NCI-H524 treated with DMSO at 0.1 percent for 48 hours (cell line): ENCODE results near the gene MYEF2.
A peak's percentile ranks its signal among the peaks of the same experiment; 100 is the strongest.

ENCODE experiments used
- DNase-seq: peaks from one replicate; lab custom pipeline; 2025; lab: John Stamatoyannopoulos, UW

Gene MYEF2, protein sequence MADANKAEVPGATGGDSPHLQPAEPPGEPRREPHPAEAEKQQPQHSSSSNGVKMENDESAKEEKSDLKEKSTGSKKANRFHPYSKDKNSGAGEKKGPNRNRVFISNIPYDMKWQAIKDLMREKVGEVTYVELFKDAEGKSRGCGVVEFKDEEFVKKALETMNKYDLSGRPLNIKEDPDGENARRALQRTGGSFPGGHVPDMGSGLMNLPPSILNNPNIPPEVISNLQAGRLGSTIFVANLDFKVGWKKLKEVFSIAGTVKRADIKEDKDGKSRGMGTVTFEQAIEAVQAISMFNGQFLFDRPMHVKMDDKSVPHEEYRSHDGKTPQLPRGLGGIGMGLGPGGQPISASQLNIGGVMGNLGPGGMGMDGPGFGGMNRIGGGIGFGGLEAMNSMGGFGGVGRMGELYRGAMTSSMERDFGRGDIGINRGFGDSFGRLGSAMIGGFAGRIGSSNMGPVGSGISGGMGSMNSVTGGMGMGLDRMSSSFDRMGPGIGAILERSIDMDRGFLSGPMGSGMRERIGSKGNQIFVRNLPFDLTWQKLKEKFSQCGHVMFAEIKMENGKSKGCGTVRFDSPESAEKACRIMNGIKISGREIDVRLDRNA

DNA sequence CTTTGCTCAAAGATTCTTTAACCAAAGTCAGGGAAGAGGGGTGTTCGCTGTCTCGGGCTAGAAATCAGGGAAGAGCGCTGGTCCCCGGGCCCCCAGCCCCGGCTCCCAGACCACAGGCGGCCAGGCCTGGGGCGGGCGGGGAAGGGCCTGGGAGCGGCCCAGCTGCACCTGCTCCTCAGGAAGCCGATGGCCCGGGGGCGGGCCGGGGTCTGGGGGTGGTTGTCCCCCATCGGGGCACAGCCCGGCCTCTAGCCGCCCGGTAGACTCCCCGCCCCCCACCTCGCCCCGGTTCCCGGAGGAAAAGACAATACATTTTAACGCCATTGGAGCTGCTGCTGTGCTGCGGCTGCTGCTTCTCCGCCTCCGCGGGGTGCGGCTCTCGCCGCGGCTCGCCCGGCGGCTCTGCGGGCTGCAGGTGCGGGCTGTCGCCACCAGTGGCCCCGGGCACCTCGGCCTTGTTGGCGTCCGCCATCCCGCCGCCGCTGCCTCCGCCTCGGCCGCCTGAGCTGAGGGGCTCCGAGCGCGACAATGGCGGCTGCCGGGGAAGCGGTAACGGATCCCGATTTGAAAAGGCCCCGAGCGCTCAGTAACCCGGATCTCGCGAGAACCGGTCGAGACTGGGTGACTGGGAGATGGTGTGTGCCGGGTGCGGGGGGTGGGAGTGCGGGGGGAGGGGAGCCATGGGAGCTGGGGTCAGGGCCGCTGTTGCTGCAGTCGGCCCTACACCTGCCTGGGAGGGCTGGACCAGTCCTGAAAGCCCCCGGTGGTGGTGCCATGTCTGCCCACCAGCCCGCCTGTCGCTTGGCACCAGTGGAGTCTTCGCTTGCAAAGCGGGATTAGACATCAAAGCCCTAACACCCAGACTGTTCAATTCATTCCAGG is at the start of gene MYEF2:
Gene MYEF2, minus strand, starts transcription at position 530 of the 882 bp plus-strand sequence. Its CDS starts 58 bp downstream, at position 472.
- peak; percentile 38 for DNase-seq

DNA sequence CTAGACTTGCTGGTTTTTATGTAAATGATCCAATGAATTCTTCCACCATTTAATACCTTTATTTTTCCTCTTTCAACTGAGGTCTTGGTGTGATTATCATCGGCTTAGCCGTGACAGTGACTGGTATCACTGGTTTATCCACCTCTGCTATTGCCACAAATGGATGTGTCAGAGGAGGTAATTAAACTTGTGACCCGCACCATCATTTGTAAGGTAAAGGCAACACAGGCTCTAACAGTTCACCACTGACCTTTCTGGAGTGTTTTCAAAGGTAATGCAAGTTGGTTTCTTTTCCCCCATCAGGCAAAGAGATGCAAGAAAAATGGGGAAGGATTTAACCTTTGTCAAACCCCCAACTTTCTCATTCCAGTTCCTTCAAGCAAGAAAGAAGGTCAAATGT is 47.7 kb upstream of the MYEF2 start:
- DNase-seq, result no peak

DNA sequence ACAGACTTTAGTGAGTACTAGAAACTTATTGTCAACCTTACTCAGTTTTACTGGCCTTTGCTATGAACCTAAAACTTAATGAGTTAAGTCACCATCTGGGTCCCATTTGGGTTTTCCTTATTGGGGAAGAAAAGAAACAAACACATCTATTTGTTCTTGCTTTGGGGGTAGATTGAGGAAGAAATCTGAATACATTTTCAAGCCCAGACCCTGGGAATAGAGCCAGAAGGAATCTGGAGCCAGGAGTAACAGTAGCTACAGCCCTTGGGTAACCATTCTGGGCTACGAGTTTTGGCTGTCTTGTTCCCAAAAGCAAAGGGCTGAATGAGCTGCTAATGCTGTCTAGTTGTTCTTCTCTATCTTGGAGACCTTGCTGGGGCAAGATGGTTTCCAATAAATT is 44.5 kb upstream of the MYEF2 start:
- no peak for DNase-seq

DNA sequence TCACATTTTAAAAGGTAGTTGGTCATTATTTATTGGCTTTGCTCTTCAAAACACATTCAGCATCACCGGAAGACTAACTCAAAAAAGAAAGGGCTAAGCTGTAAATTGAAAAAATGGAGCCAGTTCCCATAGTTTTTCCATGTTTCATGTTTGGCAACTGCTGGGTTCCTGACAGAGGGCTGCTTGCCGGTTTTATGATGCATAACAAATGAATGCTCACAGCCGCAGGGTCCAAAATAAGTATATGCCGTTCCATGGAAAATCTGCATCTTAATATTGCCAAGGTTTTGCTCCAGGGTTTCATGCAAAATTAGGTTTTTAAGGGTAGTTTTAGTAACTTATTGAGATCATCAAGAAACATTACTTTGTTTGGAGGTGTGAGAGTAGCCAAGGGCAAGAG is 43.8 kb upstream of the MYEF2 start:
- no peak for DNase-seq

DNA sequence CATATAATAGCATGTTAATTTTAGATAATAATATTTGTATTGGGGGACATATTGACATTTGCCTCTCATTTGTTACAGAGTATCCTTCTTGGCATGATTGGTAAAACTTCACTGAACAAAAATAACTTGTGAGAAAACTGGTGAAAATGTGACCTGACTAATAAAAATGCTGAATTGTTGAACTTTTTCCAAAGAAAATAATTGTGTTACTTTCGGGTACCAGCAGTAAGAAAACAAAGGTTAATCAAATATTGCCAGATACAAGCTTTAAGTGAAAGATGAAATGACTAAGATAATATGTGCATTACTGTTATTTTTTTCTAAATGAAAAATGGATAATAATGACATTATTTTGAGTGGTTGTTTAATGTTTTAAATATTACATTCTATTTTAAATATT is 43.2 kb upstream of the MYEF2 start:
- no peak for DNase-seq

DNA sequence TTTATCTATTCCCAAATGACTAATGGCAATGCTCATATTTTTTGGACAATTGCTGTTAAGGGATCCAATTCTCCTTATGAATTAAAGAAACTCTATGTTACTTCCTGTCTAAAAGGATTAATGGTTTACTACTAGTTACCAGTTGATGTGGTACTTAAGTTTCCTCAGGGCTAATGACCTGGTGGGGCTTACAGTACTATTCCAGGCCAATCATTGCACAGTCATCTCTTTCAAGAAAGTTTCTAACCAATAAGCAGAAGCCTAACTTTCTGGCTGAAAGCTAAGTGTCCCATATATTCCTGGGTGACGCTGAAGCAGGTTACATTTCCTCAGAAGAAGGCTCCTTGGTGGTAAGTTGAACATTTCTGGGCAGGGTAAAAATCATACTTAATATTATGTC is 27.9 kb upstream of the MYEF2 start, which contains the start of gene SLC12A1:
Gene SLC12A1, plus strand, starts transcription at position 322 of the 400 bp plus-strand sequence. CDS start 1,418 bp downstream, outside the sequence.
- no peak for DNase-seq

DNA sequence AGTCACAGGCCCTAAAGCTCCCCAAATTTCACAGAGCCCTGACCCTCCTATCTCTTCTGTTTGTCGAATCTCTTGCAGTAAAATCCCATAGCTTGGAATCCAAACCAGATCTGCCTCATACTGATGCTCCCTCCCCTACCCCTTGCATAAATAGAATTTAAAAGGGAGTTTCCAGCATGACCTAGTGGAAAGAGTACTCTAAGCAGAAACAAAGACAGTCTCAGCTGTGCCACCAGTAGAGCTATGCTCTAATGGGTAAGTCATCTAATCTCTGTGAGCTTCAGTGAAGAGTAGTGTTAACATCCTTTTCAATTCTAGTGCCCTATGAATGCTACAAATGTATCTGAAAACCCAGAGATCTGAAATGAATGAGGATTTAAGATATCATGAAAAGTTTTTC is 24.0 kb upstream of the MYEF2 start:
- no peak for DNase-seq

DNA sequence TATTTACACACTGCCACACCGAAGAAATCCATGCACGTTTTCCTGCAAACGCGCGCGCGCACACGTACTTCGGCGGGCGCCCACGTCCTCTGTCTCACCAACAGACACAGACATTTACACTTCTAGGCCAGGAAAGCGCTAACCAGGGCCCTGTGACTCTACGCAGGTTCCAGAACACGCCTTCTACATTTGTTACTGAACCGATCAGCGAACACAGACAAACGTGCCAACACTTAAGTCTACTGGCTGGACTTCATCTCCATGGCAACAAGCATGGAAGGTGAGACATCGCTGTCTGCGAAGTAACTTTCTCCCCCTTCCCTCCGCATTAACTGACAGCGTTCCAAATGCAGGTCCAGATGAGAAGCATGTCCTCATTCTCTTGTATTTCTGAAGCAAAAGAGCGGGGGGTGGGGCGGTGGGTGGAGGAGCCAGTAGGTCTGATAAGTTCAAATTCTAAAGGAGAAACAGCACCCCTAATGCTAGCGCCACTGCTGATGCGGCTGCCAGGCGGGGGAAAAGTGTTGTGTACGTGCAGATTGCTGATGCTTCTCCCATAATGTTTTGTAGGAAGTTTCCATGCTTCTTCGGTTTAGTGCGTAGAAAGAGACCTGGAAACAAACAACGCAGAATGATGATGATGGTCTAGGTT is 13.6 kb upstream of the MYEF2 start, which contains the start of gene CTXN2:
Gene CTXN2, plus strand, starts transcription at position 92 of the 652 bp plus-strand sequence. CDS start 9,636 bp downstream, outside the sequence.
- peak; percentile 52 for DNase-seq

DNA sequence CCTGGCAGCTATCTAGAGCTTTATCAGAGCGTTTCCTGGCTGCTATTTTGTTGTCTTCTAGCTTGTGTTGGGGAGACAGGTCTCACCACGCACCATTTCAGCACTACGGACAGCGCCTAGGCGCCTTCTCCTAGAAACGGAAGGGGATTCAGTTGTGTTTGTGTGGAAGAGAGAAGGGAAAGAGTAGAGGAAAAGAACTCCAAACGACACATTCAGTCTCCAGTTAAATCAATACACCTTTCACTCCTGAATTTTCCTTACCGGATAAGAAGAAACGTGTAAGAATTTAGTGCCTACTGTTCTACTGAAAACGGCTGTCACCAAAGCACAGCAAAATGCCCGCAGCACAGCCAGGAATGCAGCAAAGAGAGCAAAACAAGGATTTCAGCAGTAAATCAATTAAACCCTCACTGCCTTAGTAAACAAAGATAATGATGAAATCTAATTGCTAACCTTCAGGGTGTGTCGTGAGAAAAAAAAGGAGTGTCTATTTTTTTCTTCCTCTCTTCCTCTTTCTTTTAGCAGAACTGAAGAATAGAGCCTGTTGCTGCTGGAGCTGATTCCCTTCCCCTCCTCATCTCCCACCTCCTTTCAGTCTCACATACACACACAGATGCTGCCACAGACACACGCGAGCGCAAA is 13.0 kb upstream of the MYEF2 start:
- no peak for DNase-seq

DNA sequence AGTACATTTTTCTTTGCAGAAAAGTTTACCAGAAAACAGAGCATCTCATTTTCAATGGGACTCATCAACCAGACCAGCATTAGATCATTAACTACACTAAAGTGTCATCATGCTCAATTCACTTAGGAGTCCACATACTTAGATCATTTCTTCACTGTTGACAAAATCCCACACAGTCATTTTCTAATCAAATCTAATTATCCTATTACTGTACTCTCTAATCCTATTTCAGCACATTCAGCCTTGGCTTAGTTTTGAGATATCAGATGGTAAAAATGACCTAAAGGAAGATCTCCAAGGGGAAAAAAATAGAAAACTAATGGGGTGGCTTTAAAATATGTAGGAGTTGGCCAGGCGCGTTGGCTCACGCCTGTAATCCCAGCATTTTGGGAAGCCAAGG is 8.2 kb upstream of the MYEF2 start:
- DNase-seq, result no peak

DNA sequence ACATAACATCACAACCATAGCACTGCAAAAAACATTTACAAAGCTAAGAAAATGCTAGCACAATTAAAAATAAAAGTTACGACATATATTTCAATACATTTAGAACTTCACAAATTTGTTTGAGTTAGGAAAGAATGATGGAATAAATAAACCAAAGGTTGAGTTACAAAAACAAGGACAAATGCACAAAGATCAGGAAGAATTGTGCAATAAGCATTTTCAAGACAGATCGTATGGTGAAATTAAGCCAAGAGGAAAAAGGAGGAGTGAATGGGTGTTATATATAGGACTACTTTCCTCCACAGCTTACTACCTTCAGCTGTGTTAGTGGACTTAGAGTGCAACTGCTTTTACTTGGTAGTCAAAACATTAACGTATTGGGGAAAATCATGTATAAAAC is 7.4 kb upstream of the MYEF2 start:
- no peak for DNase-seq

DNA sequence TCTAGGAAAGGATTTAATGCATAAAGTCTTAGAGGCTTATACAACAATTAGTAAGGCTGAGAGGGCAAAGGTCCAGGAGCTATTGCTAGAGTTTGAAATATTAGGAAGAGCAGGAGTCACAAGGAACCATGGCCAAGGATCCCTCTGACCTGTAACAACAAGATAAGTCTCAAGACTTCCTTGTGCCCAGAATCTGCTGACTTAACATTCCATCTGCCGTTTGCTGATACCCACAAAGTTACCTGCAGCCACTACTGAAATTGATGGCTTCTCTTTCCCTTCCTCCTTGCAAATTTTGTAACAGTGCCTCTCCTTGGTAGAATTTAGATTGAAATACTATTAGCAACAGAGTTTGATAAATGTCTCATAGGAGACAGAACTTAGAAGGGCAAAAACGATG is 4.7 kb upstream of the MYEF2 start:
- DNase-seq, result no peak

DNA sequence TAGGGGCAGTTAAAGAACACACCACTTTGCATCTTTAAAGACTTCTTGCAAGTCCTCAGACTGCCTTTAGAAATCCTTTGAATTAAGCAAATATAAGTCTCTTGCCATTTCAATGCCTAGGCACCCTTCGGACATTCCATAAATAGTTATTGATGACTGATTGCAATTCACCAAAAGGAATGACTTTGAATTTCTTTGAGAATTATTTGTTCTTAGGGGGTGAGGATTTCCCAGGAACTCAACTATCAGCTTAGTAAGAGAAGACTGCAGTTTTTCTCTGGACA is 495 bp upstream of the MYEF2 start:
- DNase-seq, result no peak

DNA sequence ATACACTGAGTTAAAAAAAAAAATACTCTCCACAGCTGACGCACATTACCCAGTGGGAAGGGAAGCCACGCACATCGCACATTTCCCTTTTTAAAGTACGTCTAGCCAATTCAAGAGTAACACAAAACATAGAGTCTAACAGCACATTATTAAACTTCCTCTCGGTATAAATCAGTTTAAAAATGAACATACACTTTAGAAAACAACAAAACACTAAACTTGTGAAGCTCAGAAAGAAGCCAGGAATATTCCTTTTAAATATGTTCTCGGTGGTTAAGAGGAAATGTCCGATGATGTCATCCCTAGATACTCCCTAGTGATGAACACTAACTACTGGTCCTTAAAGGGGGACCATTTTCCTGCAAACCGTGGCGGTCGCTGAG is 721 bp downstream of the MYEF2 start:
- peak; percentile 28 for DNase-seq

DNA sequence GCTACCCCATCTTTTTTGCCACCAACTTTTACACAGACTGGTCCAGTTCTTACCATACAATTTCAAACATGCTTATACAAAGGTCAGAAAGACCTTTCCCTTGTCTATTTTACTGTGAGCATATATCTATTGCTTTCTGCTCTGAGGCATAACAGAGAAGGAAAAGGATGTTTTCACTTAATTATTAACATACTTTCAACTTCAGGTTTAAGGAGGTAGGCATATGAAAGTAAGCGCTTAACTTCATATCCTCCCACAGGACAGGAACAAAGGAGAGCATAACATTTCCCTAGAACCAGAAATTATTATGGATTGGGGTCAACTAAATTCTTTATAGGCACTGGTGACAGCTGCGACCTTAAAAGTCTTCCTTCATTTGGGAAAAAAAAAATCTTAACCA is 1.1 kb downstream of the MYEF2 start:
- no peak for DNase-seq

DNA sequence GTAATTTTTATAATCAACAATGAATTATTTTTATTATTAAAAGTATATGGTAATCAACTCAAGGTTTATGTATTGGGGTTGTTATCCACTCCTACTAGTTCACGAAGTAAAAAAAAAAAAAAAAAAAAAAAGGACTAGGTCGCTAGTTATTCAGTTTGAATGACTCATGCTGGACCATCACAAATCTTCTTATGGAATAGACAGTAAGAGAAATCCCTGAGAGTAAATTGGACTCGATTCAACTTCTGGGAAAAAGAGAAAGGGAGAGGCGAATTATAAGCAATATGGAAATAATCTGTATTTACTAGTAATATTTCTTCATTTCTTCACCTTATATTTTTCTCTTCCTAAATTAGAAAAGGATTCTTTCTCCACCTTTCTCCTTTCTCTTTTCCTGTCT is 2.0 kb downstream of the MYEF2 start:
- DNase-seq, result no peak

DNA sequence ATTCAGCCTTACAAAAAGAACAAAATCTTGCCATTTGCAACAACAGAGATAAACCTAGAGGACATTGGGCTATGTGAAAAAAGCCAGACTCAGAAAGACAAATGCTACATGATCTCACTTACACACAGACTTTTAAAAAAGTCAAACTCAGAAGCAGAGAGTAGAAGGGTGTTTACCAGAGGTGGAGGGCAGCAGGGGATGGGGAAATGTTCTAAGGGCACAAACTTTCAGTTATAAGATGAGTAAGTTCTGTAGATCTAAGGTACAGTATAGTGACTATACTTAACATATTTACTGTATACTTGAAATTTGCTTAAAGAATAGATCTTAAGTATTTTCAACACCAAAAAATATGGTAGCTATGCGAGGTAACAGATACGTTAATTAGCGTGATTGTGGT is 3.0 kb downstream of the MYEF2 start:
- DNase-seq, result no peak

DNA sequence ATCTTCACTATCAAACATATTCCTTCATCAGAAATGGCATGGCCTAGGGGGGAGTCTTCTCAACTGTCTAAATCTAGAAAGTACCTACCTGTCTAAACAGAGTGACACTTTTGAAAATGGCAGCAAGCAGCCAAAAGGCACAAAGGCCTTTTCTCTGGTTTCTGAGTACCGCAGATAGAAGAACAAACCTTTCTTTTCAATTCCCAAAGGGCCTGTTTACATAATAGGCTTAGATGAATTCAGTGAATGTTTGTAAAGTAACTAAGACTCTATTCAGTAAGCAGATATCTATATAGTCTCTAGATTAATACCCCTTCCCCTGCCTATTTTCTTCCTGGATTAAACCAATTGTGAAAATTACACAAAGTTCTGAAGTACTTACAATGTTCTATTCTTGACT is 7.1 kb downstream of the MYEF2 start:
- DNase-seq, result no peak

DNA sequence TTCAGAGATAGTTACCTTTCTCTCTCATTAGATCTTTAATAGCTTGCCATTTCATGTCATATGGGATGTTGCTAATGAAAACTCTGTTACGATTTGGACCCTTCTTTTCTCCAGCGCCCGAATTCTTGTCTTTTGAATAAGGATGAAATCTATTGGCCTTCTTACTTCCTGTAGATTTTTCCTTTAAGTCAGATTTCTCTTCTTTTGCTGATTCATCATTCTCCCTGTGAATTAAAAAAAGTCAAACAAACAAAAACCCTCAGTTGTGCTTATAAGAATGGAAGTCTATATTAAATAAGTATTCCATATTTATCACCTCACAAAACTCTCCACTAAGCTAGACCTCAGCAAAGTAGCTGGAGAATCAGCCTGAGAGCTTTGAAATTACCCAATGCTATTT is 9.5 kb downstream of the MYEF2 start:
- no peak for DNase-seq

DNA sequence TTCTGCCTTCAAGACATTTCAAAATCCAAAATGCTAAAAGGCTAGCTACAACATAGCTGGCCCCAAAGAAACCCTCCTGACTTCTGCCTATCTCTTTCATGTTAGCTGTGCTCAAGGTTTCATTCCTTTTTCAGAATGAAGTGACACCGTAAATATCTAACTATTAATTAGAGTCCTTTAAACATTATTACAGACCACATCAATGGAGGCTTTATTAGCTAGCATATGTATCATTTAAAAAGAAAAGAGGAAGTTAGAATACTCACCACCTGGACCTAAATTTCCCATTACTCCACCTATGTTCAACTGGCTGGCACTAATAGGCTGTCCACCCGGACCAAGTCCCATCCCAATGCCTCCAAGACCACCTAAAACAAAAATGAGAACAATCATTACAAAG is 24.6 kb downstream of the MYEF2 start:
- no peak for DNase-seq

DNA sequence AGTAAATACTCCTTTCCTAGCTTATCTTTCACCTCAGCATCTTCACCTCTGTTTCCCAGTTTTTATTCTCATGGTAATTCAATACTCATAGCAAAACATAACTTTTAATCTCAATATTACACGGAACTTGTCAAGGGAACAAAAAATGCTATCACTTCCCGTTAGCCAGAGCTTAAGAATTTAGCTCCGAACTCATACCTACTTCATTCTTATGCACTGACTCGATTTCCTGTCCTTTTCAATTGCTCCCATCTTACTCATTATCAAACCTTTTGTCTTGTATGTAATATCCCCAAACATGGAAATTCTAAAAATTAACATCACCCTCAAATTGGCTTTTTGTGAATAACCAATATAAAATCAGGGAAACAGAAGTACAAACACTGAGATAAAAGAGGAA is 28.2 kb downstream of the MYEF2 start:
- DNase-seq, result no peak

DNA sequence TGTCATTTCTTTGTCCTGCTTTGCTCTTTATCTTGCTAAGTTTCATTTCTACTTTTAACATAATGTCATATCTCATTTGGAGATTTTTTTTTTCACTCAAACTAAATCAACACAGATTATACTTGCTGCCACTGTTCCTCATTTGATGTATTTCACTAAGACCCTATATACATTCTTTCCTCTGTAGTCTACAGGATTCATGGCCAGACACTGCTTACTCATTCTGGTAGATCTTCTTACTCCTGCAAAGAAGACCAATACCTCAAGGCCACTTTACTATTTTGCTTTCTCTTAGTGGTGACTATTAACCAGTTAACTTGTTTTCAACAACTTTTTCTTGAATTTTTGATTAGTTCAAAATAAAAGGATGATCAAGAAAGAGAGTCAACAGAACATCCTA is 30.7 kb downstream of the MYEF2 start:
- DNase-seq, result no peak
